NCI-H748 (cell line): ENCODE results near the gene STARD9.

Experiments used
- DNase-seq: peaks from one replicate; lab custom pipeline; 2025; ENCODE audit not compliant: unreplicated experiment; lab: John Stamatoyannopoulos, UW

Gene STARD9

DNA sequence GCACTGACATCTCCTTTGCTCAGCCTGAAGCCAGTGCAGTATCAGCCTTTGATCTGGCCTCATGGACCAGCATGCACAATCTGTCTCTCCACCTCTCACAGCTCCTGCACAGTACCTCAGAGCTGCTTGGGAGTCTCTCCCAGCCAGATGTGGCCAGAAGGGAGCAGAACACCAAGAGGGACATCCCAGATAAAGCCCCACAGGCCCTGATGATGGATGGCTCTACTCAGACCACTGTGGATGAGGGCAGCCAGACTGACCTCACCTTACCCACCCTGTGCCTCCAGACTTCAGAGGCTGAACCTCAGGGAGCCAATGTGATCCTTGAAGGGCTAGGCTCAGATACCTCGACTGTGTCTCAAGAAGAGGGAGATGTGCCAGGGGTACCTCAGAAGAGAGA, 117.1 kb downstream of the STARD9 start:
- no peak for DNase-seq

DNA sequence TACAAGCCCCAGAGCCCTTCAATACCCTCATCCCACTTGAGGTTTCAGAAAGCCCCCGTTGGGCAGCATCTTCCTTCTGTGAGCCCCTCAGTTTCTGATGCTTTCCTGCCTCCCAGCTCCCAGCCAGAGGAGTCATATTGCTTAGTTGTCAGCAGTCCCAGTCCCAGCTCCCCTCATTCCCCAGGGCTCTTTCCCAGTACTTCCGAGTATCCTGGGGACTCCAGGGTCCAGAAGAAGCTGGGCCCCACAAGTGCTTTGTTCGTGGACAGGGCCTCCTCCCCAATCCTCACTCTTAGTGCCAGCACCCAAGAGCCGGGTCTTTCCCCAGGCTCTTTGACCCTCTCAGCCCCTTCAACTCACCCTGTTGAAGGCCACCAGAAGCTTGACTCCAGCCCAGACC, 117.6 kb downstream of the STARD9 start:
- DNase-seq = no peak

GRCh38 chr15:42693496-42693895, 118.1 kb downstream of the STARD9 start:
- DNase-seq = no peak

GRCh38 chr15:42693942-42694341, 118.5 kb downstream of the STARD9 start:
- no peak for DNase-seq

- no peak for DNase-seq
Measured at GRCh38 chr15:42694398-42694797, 119.0 kb downstream of the STARD9 start.

DNA sequence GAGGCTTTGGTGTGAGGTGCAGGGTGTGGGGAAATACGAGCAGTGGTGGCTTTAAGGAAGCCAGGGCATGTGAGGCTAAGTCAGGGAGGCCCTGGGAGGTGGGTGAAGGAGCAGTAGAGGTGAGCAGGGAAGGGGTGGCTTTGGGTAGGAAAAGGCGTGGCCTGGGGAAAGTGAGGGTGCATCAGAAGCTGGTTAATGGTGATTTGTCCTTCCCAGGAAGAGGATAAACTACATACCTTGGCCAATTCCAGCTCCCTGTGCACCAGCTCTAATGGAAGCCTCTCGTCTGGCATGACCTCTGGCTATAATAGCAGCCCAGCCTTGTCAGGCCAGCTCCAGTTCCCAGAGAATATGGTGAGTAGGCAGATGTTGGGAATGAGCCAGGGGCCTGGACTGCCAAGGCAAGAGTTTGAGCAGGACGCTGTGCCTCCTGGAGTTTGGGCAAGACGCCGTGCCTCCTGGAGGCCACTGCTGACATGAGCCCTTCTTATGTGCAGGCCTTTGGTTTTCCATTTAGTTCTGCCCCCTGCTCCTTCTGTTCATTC, 120.2 kb downstream of the STARD9 start:
- DNase-seq = no peak

DNA sequence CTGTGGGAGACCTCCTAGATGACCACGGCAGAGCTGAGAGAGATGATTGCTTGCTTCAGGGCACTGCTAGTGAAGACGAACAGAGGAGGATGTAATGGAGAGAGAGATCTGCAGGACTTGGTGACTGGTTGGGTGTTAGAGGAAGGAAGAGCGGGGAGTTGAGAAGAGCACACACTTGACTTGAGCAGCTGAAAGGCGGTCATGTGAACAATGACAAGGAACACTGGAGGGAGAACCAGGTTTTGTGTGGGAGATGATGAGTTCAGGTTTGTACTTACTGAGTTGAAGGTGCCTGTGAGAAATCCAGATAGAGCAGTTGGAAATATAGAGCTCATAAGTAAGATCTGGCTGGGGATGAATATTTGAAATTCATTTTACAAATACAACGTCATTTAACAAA, 121.2 kb downstream of the STARD9 start:
- no peak for DNase-seq

DNA sequence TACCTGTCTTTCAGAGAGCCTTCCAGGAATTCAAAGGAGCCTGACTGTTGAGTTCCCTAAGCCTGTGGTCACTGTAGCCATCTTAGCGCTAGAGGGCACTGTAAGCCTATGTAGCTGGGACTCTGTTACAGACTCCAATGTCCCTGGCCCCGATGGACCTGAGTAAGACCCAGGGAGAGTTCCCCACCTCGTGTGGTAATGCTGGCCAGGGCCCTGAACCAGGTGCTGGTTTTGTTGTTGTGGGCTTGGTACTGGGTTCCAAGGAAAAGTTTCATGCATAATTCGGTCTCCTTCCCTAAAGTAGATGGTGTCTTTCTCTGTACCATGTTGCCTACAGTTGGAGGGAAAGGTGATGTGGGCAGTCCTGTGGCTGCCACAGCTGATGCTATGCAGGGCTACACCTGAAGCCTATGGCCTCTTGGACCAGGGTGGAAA, 129.1 kb downstream of the STARD9 start:
- peak; percentile 56 for DNase-seq

GRCh38 chr15:42705336-42705735, 129.9 kb downstream of the STARD9 start:
- no peak for DNase-seq

DNA sequence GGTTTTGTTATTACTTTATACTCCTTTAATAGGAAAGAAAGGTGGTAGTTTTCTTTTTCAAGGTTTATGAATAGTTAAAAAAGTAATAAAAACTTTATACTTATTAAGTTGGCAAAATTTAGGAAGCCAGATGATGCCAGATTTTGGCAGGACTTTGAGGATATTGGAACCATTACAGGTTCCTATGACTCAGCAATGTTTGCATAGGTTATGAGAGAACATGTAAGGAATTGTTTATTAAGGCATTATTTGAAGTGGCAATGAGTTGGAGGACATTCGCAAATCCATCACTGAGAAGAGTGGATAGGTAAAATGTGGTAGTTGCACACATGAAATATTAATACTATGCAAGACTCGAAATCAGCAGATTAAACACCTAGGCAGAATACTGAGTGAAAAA, 131.7 kb downstream of the STARD9 start:
- DNase-seq = no peak

DNA sequence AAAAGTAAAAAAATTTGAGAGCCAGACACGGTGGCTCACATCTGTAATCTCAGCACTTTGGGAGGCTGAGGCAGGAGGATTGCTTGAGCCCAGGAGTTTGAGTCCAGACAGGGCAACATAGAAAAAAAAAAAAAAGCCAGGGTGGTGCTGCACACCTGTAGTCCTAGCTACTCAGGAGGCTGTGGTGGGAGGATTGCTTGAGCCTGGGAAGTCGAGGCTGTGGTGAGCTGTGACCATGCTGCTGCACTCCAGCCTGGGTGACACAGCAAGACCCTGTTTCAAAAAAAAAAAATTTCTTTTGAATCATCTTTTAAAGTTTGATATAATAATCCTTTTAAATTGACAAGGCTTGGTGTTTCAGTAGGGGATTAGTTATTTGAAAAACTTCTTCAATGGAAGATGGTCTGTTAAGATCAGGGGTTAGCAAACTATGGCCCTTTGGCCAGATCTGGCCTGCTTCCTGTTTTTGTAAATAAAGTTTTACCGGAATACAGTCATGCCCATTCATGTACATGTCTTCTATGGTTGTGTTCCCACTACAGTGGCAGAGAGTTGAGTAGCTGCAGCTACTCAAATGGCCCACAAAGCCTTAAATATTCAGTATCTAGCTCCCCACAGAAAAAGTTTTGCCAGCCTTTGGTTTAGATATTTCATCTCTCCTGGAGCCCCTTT, 132.6 kb downstream of the STARD9 start:
- no peak for DNase-seq

DNA sequence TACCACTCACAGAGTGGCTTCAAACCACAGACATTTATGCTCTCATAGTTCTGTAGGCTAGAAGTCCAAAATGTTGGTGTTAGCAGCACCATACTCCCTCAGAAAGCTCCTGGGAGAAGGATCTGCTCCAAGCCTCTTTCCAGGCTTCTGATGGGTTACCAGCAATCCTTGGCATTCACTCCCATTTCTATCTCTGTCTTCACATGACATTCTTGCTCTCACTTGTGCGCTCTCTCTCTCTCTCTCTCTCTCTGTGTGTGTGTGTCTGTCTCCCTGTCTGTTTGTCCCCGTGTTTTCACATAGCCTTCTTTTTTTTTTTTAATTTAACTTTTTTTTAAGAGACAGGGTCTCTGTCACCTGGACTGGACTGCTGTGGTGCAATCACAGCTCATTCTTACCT, 135.3 kb downstream of the STARD9 start:
- DNase-seq = no peak

DNA sequence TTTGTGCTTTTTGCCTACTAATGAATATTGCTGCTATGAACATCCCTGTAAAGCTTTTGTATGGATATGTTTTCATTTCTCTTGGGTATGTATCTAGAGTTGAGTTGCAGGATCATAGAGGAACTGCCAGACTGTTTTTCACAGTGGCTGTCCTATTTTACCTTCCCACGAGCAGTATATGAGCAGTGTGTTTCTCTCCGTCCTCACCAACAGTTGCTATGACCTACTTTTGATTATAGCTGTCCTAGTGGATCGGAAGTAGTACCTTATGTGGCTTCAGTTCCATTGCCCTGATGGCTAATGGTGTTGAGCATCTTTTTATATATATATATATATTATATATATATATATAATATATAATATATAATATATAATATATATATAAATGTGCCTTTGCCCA, 136.3 kb downstream of the STARD9 start:
- no peak for DNase-seq

DNA sequence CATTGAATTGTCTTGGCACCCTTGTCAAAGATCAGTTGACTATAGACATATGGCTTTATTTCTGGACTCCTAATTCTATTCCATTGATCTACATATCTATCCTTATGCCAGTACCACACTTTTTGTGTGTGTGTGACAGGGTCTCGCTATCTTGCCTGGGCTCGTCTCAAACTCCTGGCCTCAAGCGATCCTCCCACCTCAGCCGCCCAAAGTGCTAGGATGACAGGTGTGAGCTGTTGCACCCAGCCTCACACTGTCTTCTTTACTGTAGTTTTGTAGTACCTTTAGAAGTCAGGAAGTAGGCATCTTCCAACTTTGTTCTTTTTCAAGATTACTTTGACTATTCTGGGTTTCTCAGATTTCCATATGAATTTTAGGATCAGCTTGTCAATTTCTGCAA, 137.2 kb downstream of the STARD9 start:
- DNase-seq = no peak

DNA sequence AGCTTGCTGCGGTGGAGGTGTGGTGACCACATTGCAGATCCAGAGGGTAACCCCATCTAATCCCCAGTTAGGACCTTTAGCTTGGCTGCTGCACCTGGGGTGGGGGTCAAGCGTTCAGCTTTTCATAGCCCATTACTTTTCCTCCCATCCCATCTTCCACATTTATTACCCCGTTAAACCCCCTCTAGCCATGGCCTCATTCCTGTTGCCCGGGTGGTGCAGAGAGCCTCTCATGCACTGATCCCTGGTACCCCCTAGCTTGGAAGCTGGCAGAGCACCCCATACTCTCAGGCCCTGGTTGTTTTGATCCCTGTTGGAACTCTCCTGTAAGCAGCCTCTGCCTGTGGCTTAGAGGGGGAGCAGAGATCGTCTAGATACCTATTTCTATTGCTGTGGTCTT, 140.7 kb downstream of the STARD9 start:
- no peak for DNase-seq

- no peak for DNase-seq
Measured at GRCh38 chr15:42716626-42717025, 141.2 kb downstream of the STARD9 start.

DNA sequence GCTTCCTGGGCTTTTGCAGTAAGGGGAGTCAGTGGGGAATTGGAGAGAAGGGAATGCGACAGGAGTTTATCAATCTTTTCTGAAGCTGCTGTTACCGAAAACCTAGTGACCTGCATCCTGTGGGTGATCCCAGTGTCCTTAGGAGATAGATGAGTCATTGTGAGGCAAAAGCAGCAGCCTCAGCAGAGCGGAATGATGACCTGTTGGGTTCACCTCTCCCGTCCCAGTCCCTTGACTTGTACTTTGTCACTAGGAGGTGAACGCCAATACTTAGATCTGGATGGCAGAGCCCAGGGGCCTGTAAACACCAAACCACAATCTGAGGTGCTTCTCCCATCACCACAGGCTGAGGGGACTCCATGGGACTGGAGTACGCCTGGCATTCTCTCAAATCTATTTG, 143.6 kb downstream of the STARD9 start:
- DNase-seq = no peak

DNA sequence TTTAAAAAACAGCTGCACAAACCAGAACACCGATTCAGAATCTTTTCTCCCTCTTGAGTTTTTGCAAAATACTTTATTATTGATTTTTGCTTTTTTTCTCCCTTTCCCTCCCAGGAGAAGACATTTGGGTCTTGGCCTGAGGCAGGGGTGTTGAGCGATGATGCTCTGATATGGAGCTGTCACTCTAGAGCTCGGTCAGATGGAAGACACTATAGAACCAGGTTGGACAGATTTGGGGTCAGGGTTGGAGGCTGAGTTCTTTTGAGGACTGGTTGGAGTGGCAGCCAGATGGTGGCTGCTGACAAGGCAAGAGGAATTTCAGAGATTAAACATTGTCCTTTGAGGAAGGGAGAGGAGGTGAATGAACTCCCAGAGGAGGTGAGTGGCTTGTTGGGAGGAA, 144.7 kb downstream of the STARD9 start:
- no peak for DNase-seq

GRCh38 chr15:42721016-42721415, 145.6 kb downstream of the STARD9 start:
- no peak for DNase-seq

DNA sequence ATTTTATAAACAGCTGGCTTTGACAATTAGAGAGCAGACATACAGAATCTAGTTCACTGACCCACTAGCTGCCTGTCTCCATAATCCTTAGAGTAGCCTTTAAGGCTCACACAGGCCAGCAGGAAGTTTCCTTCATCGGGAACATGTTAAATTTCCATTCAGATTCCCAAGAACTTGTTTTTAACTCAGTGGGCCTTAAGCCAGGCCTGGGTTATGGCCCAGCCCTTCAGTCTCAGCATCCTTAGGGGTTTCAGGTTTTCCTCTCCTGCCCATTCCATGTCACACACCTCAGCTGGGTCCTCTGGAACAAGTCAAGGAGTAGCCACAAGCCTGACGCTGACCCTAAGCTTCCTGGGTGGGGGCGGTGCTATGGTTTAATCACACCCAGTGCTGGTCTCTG, 146.5 kb downstream of the STARD9 start:
- no peak for DNase-seq

- no peak for DNase-seq
Measured at GRCh38 chr15:42723068-42723467, 147.7 kb downstream of the STARD9 start.

DNA sequence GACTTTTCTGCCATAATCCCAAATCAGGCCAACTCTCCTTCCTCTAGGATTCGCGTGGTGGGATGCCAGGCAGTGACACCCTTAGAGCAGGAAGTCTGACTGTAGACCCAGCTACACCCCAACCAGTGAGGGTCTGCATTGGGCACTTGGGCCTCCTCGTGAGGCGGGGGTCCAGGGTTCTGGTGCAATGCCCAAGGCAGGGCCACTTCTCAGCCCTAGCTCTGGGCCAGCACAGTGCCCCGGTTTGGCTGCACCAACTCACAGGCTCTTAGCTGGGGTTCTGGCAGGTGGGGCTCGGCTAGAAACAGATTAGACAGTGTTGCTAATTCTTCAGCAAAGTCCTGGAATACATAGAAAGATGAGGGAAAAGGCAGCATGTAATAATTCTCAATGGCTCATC, 148.9 kb downstream of the STARD9 start:
- DNase-seq = no peak

- DNase-seq = no peak
Measured at GRCh38 chr15:42725331-42725903, 150.0 kb downstream of the STARD9 start.
